Measurements from ENCODE around the gene KLF12. TPM values are rescaled to one million over a fixed set of nuclear protein-coding genes. Genes with fewer than 3 reads are reported as not detected.

KLF12 gene
- polyA plus RNA-seq, 2 of the 4 experiments (the other 2 are of a cell fraction), result 1.6 to 6.0 TPM

- TF ChIP-seq HMGXB4 (CRISPR knock-in tag; IDR thresholded peaks at IDR 0.05; ENCODE audit: borderline replicate concordance) (no peak), PBX3 (IDR thresholded peaks at IDR 0.05) (no peak), MYC (IDR thresholded peaks at IDR 0.05; ENCODE audit: borderline replicate concordance, low read length) (no peak)
Measured at GRCh38 chr13:74169676-74170075, 35.5 kb upstream of the KLF12 start (continued).

- Histone ChIP-seq H3K4me3 (no peak overlapping the region), H3K4me1 (no peaks in the 10 kb centered on the region), H3K4me2 (no peak overlapping the region), H3K27ac (no peak overlapping the region), H3K9me3 (no peaks in the 10 kb centered on the region)
- POLR2A ChIA-PET, result no interaction called here
- DNase-seq (ENCODE audit: low read depth in 1 of 2, low spot score in 1 of 2) (no peak), FAIRE-seq (no peak), ATAC-seq (no peak)
- CTCF ChIA-PET, result no interaction called here
- TF ChIP-seq TP53 (CRISPR knock-in tag; IDR thresholded peaks at IDR 0.05) (no peak), RAD21 (conservative IDR thresholded peaks at IDR 0.05 in 1 of 2, IDR thresholded peaks at IDR 0.05 in 1 of 2) (no peak), ZFP36 (IDR thresholded peaks at IDR 0.05; ENCODE audit: borderline replicate concordance, partially characterized antibody) (no peak), HOXB13 (CRISPR knock-in tag; IDR thresholded peaks at IDR 0.05; ENCODE audit: low read depth) (no peak), ATOH8 (CRISPR knock-in tag; IDR thresholded peaks at IDR 0.05; ENCODE audit: low read depth) (no peak), EHF (CRISPR knock-in tag; IDR thresholded peaks at IDR 0.05) (no peak), MYC (IDR thresholded peaks at IDR 0.05; ENCODE audit: borderline replicate concordance, low read length) (no peak), PBX3 (IDR thresholded peaks at IDR 0.05) (no peak), HMGXB4 (CRISPR knock-in tag; IDR thresholded peaks at IDR 0.05; ENCODE audit: borderline replicate concordance) (no peak), E2F6 (IDR thresholded peaks at IDR 0.05; ENCODE audit: borderline replicate concordance, low read depth) (no peak), ZNF302 (CRISPR knock-in tag; IDR thresholded peaks at IDR 0.05) (no peak), CHD2 (IDR thresholded peaks at IDR 0.05; ENCODE audit: low read length, partially characterized antibody) (no peak), HEYL (CRISPR knock-in tag; IDR thresholded peaks at IDR 0.05) (no peak), NR3C1 (IDR thresholded peaks at IDR 0.05) (no peak), KDM5A (IDR thresholded peaks at IDR 0.05) (no peak), ZSCAN20 (CRISPR knock-in tag; IDR thresholded peaks at IDR 0.05) (no peak), NFE2L2 (conservative IDR thresholded peaks at IDR 0.05; ENCODE audit: low read length) (no peak), CBX8 (IDR thresholded peaks at IDR 0.05) (no peak), PHF8 (IDR thresholded peaks at IDR 0.05; ENCODE audit: borderline replicate concordance, low read depth) (no peak), RFX5 (IDR thresholded peaks at IDR 0.05) (no peak)
- WGBS (ENCODE audit: missing lambda C conversion rate), result 40% methylated on average over 4 of the region's 4 CpGs
Measured at GRCh38 chr13:74168263-74168675, 34.1 kb upstream of the KLF12 start.

All from A549 (cell line).